ENCODE measurements around the gene ROBO1.
"Not testable (repeated sequence)": the region's sequence is repeated elsewhere in the genome, so short reads cannot be mapped to it uniquely, and the experiment has no call there.

ROBO1 gene

DNA sequence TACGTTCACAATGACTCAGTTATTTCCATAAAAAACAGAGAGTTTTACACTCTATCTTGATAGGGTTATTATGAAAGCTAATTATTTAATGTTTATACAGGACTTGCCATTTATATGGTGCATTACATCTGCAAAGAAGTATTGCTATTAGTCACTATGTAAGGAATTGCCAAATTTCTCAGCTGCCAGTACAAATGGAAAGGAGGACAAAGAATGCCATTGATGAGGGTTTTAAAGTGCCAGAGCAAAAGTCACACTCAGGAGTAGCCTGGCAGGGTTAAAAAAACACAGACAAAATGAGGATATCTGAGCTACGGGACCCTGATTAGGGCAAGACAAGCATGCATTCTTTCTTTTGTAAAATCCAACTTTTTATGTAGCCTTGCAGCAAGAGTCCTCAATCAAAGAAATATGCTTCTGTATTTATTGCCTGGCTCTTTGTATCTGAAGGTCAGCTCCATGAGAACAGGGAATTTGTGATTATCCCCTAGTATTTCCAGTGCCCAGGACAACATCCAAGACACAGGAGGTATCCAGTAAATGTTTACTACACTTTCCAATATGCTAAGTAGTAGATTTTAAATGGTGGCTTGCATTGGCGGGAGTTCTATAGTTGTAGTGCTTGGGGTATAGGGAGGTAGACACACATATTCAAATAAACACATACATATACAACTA, 1013.6 kb downstream of the ROBO1 start:
- Histone ChIP-seq H3K27me3 (ENCODE audit: low read length) (no peaks in the 10 kb centered on the region), H3K79me2 (ENCODE audit: insufficient read depth, low read length) (no peaks in the 10 kb centered on the region), H3K4me3 (ENCODE audit: insufficient read depth, low read length, poor library complexity, severe bottlenecking) (no peak overlapping the region), H2AFZ (ENCODE audit: low read depth, low read length, severe bottlenecking) (no peak overlapping the region), H3K9me3 (ENCODE audit: insufficient read depth, low read length) (no peaks in the 10 kb centered on the region), H3K9ac (ENCODE audit: low read length) (no peak overlapping the region), H3K36me3 (ENCODE audit: low read length) (no peaks in the 10 kb centered on the region), H3K4me2 (ENCODE audit: low read depth, low read length, poor library complexity, severe bottlenecking) (no peak overlapping the region), H3F3A (ENCODE audit: insufficient read depth) (no peaks in the 10 kb centered on the region), H3K9me2 (replicated peaks; ENCODE audit: insufficient read depth, low read length) (no peaks in the 10 kb centered on the region), H4K20me1 (ENCODE audit: low read depth, low read length) (no peaks in the 10 kb centered on the region), H3K27ac (ENCODE audit: low read depth, low read length) (no peak overlapping the region)
- TF ChIP-seq, protein P1, sequence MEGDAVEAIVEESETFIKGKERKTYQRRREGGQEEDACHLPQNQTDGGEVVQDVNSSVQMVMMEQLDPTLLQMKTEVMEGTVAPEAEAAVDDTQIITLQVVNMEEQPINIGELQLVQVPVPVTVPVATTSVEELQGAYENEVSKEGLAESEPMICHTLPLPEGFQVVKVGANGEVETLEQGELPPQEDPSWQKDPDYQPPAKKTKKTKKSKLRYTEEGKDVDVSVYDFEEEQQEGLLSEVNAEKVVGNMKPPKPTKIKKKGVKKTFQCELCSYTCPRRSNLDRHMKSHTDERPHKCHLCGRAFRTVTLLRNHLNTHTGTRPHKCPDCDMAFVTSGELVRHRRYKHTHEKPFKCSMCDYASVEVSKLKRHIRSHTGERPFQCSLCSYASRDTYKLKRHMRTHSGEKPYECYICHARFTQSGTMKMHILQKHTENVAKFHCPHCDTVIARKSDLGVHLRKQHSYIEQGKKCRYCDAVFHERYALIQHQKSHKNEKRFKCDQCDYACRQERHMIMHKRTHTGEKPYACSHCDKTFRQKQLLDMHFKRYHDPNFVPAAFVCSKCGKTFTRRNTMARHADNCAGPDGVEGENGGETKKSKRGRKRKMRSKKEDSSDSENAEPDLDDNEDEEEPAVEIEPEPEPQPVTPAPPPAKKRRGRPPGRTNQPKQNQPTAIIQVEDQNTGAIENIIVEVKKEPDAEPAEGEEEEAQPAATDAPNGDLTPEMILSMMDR (IDR thresholded peaks at IDR 0.05; ENCODE audit: insufficient read depth, low read length, poor library complexity, severe bottlenecking): no peak
- no peak for TF ChIP-seq EZH2phosphoT487 (conservative IDR thresholded peaks at IDR 0.05; ENCODE audit: low read length)

DNA sequence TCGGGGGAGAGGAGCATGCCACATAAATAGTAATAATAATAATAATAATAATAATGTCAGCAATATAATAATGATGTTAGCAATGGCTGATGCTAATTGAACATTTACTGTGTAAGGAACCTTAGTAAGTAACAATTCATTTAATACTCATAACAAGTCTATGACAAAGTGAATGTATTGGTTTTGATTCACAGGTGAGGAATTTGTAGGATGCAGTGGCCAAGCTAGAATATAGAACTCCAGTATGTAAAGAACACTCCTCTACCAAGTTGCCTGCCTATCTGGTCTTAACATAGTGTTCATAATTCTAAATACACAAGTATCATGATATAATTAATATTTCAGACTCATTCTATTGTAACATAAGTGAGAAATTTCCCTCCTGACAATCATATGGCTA, 1016.5 kb downstream of the ROBO1 start:
- Histone ChIP-seq H3K9me3 (ENCODE audit: insufficient read depth, low read length) (no peaks in the 10 kb centered on the region), H3K27ac (ENCODE audit: low read depth, low read length) (no peak overlapping the region), H3K9me2 (replicated peaks; ENCODE audit: insufficient read depth, low read length) (no peaks in the 10 kb centered on the region), H3K9ac (ENCODE audit: low read length) (no peak overlapping the region), H3K4me2 (ENCODE audit: low read depth, low read length, poor library complexity, severe bottlenecking) (no peak overlapping the region), H3K27me3 (ENCODE audit: low read length) (no peaks in the 10 kb centered on the region), H4K20me1 (ENCODE audit: low read depth, low read length) (no peaks in the 10 kb centered on the region), H3K36me3 (ENCODE audit: low read length) (no peaks in the 10 kb centered on the region; the same call in 1 of the 2 replicates), H2AFZ (ENCODE audit: low read depth, low read length, severe bottlenecking) (no peak overlapping the region), H3K4me3 (ENCODE audit: insufficient read depth, low read length, poor library complexity, severe bottlenecking) (no peak overlapping the region), H3F3A (ENCODE audit: insufficient read depth) (no peaks in the 10 kb centered on the region), H3K79me2 (ENCODE audit: insufficient read depth, low read length) (no peaks in the 10 kb centered on the region)
- TF ChIP-seq, protein P1 (IDR thresholded peaks at IDR 0.05; ENCODE audit: insufficient read depth, low read length, poor library complexity, severe bottlenecking): no peak
- no peak for TF ChIP-seq EZH2phosphoT487 (conservative IDR thresholded peaks at IDR 0.05; ENCODE audit: low read length)

DNA sequence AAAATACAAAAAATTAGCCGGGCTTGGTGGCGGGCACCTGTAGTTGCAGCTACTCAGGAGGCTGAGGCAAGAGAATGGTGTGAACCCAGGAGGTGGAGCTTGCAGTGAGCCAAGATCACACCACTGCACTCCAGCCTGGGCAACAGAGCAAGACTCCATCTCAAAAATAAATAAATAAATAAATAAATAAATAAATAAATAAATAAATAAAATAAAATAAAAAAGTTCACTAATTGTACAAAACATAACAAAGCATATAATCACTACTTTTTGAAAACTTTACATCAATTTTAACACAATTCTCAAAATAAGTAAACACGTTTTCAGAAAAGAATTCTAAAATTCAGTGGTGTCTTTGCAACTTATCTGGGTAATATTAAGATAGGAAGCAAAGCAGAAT, 1017.5 kb downstream of the ROBO1 start:
- H3K4me3 ChIP-seq (ENCODE audit: insufficient read depth, low read length, poor library complexity, severe bottlenecking); H3F3A ChIP-seq (ENCODE audit: insufficient read depth); H3K27me3 ChIP-seq (ENCODE audit: low read length): not testable (repeated sequence)

DNA sequence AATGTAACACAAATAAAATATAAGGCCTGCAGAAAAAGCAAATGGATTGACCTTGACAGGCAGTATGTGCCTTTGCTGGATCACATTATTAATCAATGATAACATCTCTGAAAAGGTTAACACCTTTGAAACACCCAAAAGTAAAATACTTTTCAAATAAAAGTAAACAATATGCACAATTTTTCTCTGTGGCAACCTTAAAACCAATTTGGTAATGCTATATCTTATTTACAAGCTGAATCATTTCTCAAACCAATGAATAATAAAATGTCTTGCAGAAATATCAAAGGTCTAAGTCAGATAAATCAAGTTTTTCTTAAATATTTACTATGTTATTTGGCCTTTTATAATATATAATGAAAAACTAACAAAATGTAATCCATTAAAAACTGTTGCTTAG, 1018.7 kb downstream of the ROBO1 start:
- no peak overlapping the region for H2AFZ ChIP-seq (ENCODE audit: low read depth, low read length, severe bottlenecking)
- no peaks in the 10 kb centered on the region; the same call in 1 of the 2 replicates for H3K36me3 ChIP-seq (ENCODE audit: low read length)
- no peaks in the 10 kb centered on the region for H4K20me1 ChIP-seq (ENCODE audit: low read depth, low read length)
- H3F3A ChIP-seq (ENCODE audit: insufficient read depth): no peaks in the 10 kb centered on the region
- H3K4me3 ChIP-seq (ENCODE audit: insufficient read depth, low read length, poor library complexity, severe bottlenecking): no peak overlapping the region
- no peaks in the 10 kb centered on the region for H3K9me2 ChIP-seq (replicated peaks; ENCODE audit: insufficient read depth, low read length)
- no peak overlapping the region for H3K27ac ChIP-seq (ENCODE audit: low read depth, low read length)
- TF ChIP-seq EZH2phosphoT487 (conservative IDR thresholded peaks at IDR 0.05; ENCODE audit: low read length): no peak
- TF ChIP-seq, protein P1 (IDR thresholded peaks at IDR 0.05; ENCODE audit: insufficient read depth, low read length, poor library complexity, severe bottlenecking): no peak
- H3K4me2 ChIP-seq (ENCODE audit: low read depth, low read length, poor library complexity, severe bottlenecking): no peak overlapping the region
- H3K9me3 ChIP-seq (ENCODE audit: insufficient read depth, low read length): no peaks in the 10 kb centered on the region
- H3K9ac ChIP-seq (ENCODE audit: low read length): no peak overlapping the region
- no peaks in the 10 kb centered on the region for H3K27me3 ChIP-seq (ENCODE audit: low read length)
- H3K79me2 ChIP-seq (ENCODE audit: insufficient read depth, low read length): no peaks in the 10 kb centered on the region

More for the DNA sequence above, 1017.5 kb downstream of the ROBO1 start:
- H3K36me3 ChIP-seq (ENCODE audit: low read length); H2AFZ ChIP-seq (ENCODE audit: low read depth, low read length, severe bottlenecking); H4K20me1 ChIP-seq (ENCODE audit: low read depth, low read length); H3K79me2 ChIP-seq (ENCODE audit: insufficient read depth, low read length); H3K4me2 ChIP-seq (ENCODE audit: low read depth, low read length, poor library complexity, severe bottlenecking); H3K9me3 ChIP-seq (ENCODE audit: insufficient read depth, low read length); H3K9ac ChIP-seq (ENCODE audit: low read length); H3K9me2 ChIP-seq (replicated peaks; ENCODE audit: insufficient read depth, low read length); H3K27ac ChIP-seq (ENCODE audit: low read depth, low read length): not testable (repeated sequence)
